GM19452 (cell line): Measurements from ENCODE around the gene MYO7B.
"Not testable (repeated sequence)": the region's sequence is repeated elsewhere in the genome, so short reads cannot be mapped to it uniquely, and the experiment has no call there.

Source experiments
- ATAC-seq: cut with Tn5 transposase; IDR thresholded peaks from one replicate; pipeline ENCODE4 v1.9.1; 2021; ENCODE audit not compliant: unreplicated experiment

Gene MYO7B

GRCh38 chr2:127551221-127551930 lies 15.9 kb downstream of the MYO7B start:
- no peak for ATAC-seq

DNA sequence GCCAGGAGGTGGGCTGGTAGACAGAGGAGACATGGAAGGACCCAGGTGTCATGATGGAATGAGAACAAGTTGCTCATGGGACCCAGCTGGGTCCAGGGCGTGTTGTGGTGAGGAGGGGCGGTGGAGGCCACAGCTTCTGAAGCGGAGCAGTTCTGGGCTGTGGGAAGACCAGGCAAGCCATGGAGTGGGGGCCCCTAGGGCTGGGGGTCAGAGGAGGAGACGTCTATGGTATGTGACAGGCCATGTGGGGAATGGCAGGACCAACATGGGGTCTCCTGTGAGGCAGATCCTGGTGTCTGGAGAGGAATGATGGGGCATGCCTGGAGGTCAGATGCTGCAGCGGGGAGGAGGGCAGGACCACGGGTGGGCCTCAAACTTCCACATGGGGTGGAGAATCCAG lies 16.9 kb downstream of the MYO7B start:
- ATAC-seq = no peak

DNA sequence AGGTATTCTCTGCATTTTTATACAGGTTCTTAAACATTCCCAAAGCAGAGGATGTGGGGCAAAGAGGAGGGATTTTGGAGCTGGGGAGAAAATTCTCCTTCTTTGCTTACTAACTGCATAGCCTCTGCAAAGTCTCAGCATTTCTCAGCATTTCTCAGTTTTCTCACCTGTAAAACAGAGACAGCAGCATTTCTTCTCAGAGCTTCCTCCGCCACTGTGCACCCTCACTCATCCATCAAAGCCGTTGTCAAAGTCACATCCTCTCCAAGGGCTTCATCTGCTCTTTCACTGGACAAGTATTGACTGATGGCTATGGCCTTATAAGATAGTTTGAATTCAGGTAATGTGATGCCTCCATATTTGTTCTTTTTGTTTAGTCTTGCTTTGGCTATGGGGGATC lies 17.4 kb downstream of the MYO7B start:
- no peak for ATAC-seq

- no peak for ATAC-seq
Measured at GRCh38 chr2:127558911-127559310, 23.4 kb downstream of the MYO7B start.

DNA sequence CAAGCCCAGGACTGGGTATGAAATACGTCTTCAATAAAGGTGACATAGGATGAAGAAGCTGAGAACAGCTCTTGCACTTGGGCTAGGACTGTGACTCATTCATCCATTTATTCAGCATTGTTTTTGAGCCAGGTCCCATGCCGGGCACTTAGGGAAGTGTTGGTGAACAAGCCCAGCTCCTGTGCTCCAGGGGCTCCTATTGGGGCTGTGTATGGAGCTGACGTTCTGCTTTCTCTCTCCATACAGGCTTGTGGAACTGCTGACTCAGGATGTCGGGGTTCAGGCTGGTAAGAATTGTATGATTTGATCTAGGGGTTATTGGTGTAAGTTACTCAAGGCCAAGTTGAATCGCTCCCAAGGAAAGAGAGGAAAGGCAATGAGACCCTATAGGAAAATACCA lies 24.0 kb downstream of the MYO7B start:
- no peak for ATAC-seq

DNA sequence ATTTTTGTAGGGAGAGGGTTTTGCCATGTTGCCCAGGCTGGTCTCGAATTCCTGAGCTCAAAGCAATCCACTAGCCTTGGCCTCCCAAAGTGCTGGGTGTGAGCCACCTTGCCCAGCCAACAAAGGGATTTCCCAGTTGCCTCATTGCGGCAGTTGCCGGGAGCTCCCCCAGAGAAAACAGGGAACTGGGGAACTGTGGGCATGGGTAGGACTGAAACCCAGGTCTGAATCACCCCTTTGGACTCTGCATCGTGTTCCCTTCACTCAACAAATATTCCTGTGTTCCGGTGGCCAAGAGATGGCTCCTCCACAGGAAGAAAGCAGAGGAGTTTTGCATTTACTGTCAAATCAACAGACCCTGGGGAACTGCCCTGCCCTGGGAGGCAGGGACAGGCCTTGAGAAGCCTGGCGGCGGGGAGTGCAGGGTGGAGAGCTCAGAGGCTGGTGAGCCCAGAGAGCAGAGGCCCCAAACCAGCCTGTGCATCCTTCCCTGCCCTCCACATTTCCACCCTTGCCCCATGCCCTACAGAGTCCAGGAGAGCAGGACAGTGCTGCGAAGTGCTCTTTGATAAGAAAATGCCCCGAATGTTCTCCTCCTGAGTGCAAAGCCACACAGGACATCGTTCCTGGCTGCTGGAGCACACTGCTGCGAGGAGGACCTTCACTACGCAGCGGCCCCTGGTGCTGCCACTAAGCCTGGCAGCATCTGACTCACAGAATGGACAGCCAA lies 24.9 kb downstream of the MYO7B start:
- ATAC-seq = no peak

DNA sequence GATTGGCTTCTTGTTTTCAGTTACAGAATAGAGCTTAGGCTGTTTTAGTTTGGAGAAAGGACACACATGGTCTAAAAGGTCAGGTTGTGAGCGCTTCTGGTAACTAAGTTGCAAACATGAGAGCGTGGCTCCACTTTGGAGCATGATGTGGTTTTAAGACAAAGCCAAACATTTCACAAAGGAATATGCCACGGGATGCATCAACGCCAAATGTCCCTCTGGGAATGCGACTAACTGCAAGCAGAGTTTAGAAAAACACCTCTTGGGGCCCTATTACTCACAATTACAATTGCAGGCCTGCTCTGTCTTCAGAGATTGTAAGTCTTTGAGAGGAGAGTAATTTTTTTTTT lies 25.4 kb downstream of the MYO7B start:
- no peak for ATAC-seq

DNA sequence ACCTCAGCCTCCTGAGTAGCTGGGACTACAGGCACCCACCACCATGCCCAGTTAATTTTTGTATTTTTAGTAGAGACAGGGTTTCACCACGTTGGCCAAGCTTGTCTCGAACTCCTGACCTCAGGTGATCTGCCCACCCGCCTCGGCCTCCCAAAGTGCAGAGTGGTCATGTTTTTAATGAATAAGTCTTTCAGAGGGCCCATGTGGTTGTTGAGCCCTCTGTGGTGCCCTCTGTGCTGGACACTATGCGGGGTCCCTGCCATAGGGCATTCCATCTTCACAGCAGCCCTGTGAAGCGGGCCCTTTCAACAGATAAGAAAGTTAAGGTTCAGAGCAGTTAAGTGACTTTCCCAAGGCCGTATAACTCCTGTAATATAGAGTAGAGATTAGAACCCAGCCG lies 25.9 kb downstream of the MYO7B start:
- ATAC-seq = no peak

DNA sequence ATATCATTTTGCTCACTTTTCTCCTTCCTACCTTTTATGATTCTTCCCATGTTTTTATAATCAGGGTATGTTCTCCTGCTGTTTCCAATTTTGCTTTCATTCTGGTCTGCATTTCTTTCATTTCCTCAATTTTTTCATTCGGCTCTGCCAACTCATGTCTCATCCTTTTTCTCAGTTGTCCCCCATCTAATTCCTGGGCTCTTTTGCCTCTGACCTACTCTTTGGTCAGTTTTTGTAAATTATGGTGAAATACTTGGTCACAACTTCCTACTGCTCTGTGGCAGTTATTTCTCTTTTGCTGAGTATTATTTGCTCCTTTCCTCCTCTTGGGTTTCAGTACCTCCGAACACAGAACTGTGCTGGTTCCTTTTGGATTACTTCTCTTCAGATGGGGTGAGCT lies 27.5 kb downstream of the MYO7B start:
- no peak for ATAC-seq

- peak; percentile 96 for ATAC-seq
Measured at GRCh38 chr2:127563458-127564428, 28.3 kb downstream of the MYO7B start.

DNA sequence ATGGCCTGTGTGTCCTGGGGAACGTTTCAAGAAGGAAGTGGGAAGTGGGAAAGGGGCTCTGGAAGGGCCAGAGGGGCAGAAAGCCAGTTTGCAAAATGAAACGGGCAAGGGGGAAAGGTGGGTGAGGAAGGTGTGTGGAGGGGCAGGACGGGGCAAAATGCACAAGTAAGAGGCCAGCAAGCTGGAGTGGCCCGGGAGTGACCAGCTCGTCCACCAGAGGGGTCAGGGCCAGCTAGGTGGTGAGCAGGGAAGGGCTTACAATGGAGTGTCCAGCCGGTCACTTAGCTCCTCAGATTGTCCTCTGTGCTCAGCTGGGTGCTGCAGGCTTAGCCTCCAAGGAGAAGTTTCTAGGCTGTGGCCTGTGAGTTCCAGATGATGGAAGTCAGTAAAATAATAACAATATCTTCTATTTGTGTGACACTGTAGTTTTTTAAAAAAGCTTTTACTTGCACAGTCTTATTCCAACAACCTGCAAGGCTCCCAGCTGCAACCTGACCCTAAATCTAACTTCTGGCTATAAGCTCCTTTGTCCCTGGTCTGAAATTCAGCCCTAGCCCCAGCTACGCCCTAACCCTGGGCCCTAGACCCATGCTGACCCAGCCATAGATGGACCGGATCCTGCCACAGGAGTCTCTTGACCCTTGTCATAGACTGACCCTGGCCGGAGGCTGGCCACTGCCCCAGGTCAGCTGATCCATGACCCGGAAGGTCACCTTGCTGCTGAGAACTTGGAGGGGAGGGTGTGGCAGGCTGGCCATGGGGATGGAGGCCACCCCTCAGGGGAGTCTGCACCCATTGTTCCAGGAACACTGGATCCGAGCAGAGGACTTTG lies 29.2 kb downstream of the MYO7B start:
- ATAC-seq = no peak

DNA sequence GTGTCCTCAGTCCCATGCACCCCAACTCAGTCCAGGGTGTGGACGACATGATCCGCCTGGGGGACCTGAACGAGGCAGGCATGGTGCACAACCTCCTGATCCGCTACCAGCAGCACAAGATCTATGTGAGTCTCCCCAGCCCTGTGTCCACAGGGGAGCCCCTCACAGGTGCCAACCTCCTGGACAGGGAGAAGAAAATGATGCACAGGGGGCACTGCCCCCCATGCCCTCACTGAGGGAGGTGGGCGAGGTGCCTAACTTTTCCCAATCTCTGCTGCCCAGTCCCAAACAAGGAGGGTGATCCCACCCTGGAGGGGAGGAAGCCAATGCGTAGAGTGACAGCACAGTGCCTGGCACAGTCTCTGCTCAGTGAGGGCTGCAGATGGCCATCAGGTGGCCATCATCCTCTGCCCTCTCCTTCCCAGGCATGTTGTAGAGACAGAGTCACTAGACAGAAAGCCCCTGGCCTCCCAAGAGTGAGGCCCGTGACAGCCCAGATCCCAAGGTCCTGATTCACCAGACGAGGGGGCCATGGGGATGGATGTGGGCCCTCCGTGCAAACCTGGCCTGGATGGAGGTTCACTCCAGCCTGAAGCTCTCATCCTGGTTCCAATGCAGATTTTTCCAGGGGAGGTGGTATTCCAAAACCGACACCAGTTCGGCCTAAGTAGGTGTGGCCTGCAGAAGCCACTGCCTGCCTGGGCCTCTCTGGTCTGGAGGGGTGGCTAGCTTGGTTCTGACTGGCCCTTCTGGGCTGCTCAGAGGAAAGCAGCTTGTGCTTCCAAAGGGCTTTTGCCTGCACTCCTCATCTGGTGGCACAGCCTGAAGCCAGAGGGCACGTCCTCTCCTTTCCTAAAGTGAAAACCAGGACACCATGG lies 30.0 kb downstream of the MYO7B start:
- ATAC-seq = no peak

DNA sequence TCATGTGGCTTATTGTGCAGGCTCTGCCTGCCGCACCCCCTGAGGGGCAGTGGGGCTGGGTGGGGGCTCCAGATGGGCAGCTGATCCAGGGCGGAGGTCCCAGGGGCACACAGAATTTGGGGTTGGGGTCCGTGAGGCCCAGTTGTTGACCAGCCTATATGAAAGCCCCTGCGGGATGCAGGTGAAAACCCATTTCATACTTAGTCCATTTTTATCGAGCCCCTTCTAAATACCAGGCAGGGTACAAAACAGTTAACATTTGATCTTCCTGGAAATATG lies 30.6 kb downstream of the MYO7B start:
- ATAC-seq = no peak

DNA sequence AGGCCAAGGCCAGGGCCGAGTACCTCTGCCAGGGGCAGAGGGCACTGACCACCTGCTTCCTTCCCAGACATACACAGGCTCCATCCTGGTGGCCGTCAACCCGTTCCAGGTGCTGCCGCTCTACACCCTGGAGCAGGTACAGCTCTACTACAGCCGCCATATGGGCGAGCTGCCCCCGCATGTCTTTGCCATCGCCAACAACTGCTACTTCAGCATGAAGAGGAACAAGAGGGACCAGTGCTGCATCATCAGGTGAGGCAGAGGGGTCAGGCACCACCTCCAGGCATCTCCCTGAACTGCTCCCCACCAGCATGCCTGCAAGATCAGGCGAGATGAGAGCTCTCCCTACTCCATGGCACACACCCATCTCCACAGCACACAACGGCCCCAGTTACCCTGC lies 31.1 kb downstream of the MYO7B start:
- no peak for ATAC-seq

GRCh38 chr2:127567351-127567854 lies 31.9 kb downstream of the MYO7B start:
- ATAC-seq = no peak

DNA sequence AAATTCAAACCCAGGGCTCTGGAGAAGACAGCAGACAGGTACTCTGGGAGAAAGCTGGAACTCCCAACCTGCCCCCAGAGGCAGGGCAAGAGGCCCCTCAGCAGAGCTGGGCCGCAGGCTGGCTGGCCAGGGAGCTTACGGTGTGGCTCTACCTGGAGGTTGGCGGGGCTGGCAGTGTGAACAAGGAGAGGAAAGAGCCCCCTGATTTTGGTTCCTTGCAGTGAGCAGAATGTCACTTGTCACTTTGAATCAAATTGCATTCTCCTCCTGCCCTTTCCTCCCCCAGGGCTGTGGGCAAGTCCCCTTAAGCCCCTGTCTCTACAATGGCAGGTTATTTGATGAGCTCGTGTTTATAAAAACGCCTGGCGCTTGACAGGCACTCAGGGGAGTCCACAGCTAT lies 32.6 kb downstream of the MYO7B start:
- no peak for ATAC-seq

DNA sequence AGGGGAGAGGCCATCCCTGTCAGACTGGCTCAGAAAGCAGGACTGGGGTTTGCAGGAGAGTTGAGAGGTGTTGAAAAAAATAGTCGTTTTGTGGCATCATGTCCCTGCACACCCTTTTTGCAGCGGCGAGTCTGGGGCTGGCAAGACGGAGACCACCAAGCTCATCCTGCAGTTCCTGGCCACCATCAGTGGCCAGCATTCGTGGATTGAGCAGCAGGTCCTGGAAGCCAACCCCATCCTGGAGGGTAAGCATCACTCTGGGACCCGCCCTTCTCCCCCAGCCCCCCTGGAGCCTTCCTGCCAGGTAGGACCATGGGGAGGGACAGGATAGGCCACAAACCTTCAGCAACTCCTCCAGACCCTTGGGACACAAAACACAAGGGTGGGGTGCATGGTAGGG lies 34.2 kb downstream of the MYO7B start:
- ATAC-seq = no peak

DNA sequence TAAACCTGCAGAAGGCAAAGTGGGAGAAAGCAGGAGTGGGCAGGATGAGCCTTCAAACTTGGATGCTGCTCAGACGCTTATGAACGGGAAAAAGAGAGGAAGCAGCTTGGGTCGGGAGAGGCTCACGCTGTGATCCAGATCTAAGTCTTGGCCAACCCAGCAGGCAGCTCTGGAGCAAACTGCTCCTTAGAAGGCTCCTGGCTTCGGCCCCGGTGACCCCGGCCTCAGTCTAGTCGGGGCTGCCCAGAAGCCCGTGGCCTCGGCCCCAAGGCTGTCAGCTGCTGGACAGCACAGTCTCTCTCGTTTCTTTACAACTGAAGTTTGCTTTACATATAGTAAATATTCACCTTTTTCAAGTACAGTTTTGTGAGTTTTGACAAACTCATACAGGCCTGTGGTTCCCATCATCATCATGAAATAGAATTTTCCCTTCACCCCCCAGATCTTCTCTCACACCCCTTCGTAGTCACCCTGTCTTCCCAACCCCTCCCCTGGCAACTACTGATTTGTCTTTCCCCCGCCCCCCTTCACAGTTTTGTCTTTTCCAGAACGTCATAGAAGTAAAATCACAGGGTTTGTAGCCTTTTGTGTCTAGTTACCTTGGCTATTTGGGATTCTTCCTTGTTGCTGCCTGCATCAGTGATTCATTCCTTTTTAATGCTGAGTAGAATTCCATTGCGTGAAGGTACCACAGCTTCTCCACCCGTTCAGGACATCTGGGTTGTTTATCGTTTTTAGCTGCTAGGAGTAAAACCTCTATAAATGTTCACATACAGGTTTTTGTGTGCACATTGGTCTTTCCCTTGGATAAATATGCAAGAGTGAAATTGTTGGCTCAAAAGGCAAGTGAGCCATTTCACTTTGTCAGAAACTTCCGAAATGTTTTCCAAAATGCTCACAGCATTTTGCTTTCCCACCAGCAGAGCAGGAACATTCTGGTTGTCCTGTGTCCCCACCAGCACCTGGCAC lies 35.1 kb downstream of the MYO7B start:
- ATAC-seq = no peak

DNA sequence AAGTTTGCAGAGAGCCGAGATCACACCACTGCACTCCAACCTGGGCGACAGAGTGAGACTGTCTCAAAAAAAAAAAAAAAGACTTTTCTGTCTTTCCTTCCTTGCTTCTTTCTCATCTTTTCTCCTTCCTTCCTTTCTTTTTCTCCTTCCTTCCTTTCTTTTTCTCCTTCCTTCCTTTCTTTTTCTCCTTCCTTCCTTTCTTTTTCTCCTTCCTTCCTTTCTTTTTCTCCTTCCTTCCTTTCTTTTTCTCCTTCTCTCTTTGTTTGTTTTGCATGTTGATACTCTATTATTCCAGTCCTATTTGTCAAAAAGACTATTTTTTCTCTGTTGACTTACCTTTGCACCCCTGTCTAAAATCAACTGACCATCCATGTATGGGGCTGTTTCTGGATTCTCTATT lies 36.9 kb downstream of the MYO7B start:
- ATAC-seq = not testable (repeated sequence)
